ENCODE data around the gene GPC3. TPM values are rescaled to one million over a fixed set of nuclear protein-coding genes. Genes with fewer than 3 reads are reported as not detected.
A peak's percentile ranks its signal among the peaks of the same experiment; 100 is the strongest.

Gene GPC3
- polyA plus RNA-seq (2013, experiment 1 of 2), result 308 TPM
- polyA plus RNA-seq (2013, experiment 2 of 2), result 313 TPM

- peak within 1 kb of the TSS; percentile 81 for H2BK15ac ChIP-seq (ENCODE audit: low read length)
- H3K9me3 ChIP-seq (replicated peaks in 1 of 2; ENCODE audit: control insufficient read depth in 2 of 2, insufficient read depth in 1 of 2, low read depth in 1 of 2, low read length in 2 of 2), result no peaks in the 10 kb centered on the region
- peak within 1 kb of the TSS; percentile 47 to 99 for H3K4me3 ChIP-seq (ENCODE audit: low read length in 2 of 2)
- H2BK120ac ChIP-seq (ENCODE audit: low read depth, low read length), result peak within 1 kb of the TSS; percentile 81
- peak within 1 kb of the TSS; percentile 92 for H3K18ac ChIP-seq (ENCODE audit: low read length)
- H3K9ac ChIP-seq (ENCODE audit: low read depth, low read length, poor library complexity), result peak within 1 kb of the TSS; percentile 94
- H3K79me1 ChIP-seq (ENCODE audit: low read depth, low read length), result peaks cover 6% of the 10 kb centered on the region
- H3K36me3 ChIP-seq (replicated peaks in 1 of 2; ENCODE audit: control insufficient read depth in 2 of 2, insufficient read depth in 2 of 2, low read length in 2 of 2), result no peaks in the 10 kb centered on the region
- peak within 1 kb of the TSS; percentile 28 for H2AK5ac ChIP-seq (ENCODE audit: low read depth, low read length)
- H3K23ac ChIP-seq (ENCODE audit: low read depth, low read length, poor library complexity), result peak within 1 kb of the TSS; percentile 43
- peaks cover 0 to 35% (median 0%) of the 10 kb centered on the region in 3 experiments for H3K27me3 ChIP-seq (ENCODE audit: control insufficient read depth in 3 of 3, insufficient read depth in 3 of 3, low read depth in 1 of 3, low read length in 3 of 3)
- H3K4ac ChIP-seq (ENCODE audit: low read length), result no peak within 1 kb of the TSS
- peak within 1 kb of the TSS; percentile 77 for H3K27ac ChIP-seq (replicated peaks; ENCODE audit: low read length)
- no CpG with 5 or more reads among the region's 90 CpGs for WGBS, 2 donors (ENCODE audit: extremely low coverage in 2 of 2, insufficient read length in 2 of 2, insufficient replicate concordance in 1 of 2)
- H2BK5ac ChIP-seq (ENCODE audit: low read length), result peak within 1 kb of the TSS; percentile 75
- H4K91ac ChIP-seq (ENCODE audit: low read depth, low read length, poor library complexity), result no peak within 1 kb of the TSS
- no peak for DNase-seq (ENCODE audit: low spot score)
- H4K8ac ChIP-seq (ENCODE audit: low read depth, low read length), result no peak within 1 kb of the TSS
- peak within 1 kb of the TSS; percentile 38 for H3K14ac ChIP-seq (ENCODE audit: low read length)
- H3K4me2 ChIP-seq (ENCODE audit: insufficient read depth, low read length, poor library complexity, severe bottlenecking), result peak within 1 kb of the TSS; percentile 71
- H3K4me1 ChIP-seq (ENCODE audit: control insufficient read depth in 2 of 2, insufficient read depth in 1 of 2, low read depth in 1 of 2, low read length in 2 of 2), result peaks cover 11 to 14% of the 10 kb centered on the region in 2 donors
- peak within 1 kb of the TSS; percentile 90 for H2BK12ac ChIP-seq (ENCODE audit: low read length)
- peak within 1 kb of the TSS; percentile 76 for H2AFZ ChIP-seq (ENCODE audit: low read length)
These were observed at the start of gene GPC3 for GRCh38 chrX:133985164-133985966. GPC3 (minus strand) TSS chrX:133985594.

DNA sequence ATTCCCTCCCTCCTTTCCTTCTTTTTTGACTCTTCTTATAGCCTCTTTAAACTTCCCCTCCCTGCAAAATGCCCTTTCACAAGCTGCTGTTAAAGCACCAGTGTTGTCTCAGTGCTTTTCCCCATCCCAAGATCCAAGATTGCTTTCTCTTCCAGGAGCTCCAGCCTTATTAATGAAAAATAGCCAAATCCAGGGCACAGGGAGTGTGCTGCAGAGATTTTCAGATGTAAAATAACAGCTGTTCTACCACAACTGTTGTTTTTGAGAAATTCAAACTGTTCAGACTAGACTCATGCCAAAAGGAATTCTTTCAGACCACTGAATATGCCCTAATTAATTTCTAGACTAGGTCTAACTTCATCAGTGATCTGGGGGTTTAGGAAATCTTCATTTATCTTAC, 47.0 kb upstream of the GPC3 start:
- no peak for DNase-seq (ENCODE audit: low spot score)
- Histone ChIP-seq H2BK120ac (ENCODE audit: low read depth, low read length) (no peak overlapping the region), H3K4me3 (ENCODE audit: low read length in 2 of 2) (no peak overlapping the region), H2BK5ac (ENCODE audit: low read length) (no peak overlapping the region), H3K9me3 (replicated peaks in 1 of 2; ENCODE audit: control insufficient read depth in 2 of 2, insufficient read depth in 1 of 2, low read depth in 1 of 2, low read length in 2 of 2) (no peaks in the 10 kb centered on the region), H3K27ac (replicated peaks; ENCODE audit: low read length) (no peak overlapping the region), H3K18ac (ENCODE audit: low read length) (no peak overlapping the region), H4K91ac (ENCODE audit: low read depth, low read length, poor library complexity) (no peak overlapping the region), H3K27me3 (ENCODE audit: control insufficient read depth in 3 of 3, insufficient read depth in 3 of 3, low read depth in 1 of 3, low read length in 3 of 3) (peaks cover 0 to 6% (median 0%) of the 10 kb centered on the region in 3 experiments), H2AK5ac (ENCODE audit: low read depth, low read length) (no peak overlapping the region), H3K4me1 (ENCODE audit: control insufficient read depth in 2 of 2, insufficient read depth in 1 of 2, low read depth in 1 of 2, low read length in 2 of 2) (no peaks in the 10 kb centered on the region), H2BK15ac (ENCODE audit: low read length) (no peak overlapping the region), H3K4me2 (ENCODE audit: insufficient read depth, low read length, poor library complexity, severe bottlenecking) (no peak overlapping the region), H3K79me1 (ENCODE audit: low read depth, low read length) (no peaks in the 10 kb centered on the region), H3K14ac (ENCODE audit: low read length) (no peak overlapping the region), H2BK12ac (ENCODE audit: low read length) (no peak overlapping the region), H2AFZ (ENCODE audit: low read length) (no peak overlapping the region), H3K23ac (ENCODE audit: low read depth, low read length, poor library complexity) (no peak overlapping the region), H3K9ac (ENCODE audit: low read depth, low read length, poor library complexity) (no peak overlapping the region), H3K36me3 (replicated peaks in 1 of 2; ENCODE audit: control insufficient read depth in 2 of 2, insufficient read depth in 2 of 2, low read length in 2 of 2) (no peaks in the 10 kb centered on the region), H3K4ac (ENCODE audit: low read length) (no peak overlapping the region), H4K8ac (ENCODE audit: low read depth, low read length) (no peak overlapping the region)

- H2BK12ac ChIP-seq (ENCODE audit: low read length), result no peak overlapping the region
These were observed 41.3 kb upstream of the GPC3 start for GRCh38 chrX:134026565-134027311.

GRCh38 chrX:134025986-134026545, 40.7 kb upstream of the GPC3 start:
- Histone ChIP-seq H3K14ac (ENCODE audit: low read length) (no peak overlapping the region), H3K36me3 (replicated peaks in 1 of 2; ENCODE audit: control insufficient read depth in 2 of 2, insufficient read depth in 2 of 2, low read length in 2 of 2) (no peaks in the 10 kb centered on the region), H3K79me1 (ENCODE audit: low read depth, low read length) (no peaks in the 10 kb centered on the region), H2BK15ac (ENCODE audit: low read length) (no peak overlapping the region), H4K91ac (ENCODE audit: low read depth, low read length, poor library complexity) (no peak overlapping the region), H3K23ac (ENCODE audit: low read depth, low read length, poor library complexity) (no peak overlapping the region), H3K9me3 (replicated peaks in 1 of 2; ENCODE audit: control insufficient read depth in 2 of 2, insufficient read depth in 1 of 2, low read depth in 1 of 2, low read length in 2 of 2) (no peaks in the 10 kb centered on the region), H3K18ac (ENCODE audit: low read length) (no peak overlapping the region), H3K4me2 (ENCODE audit: insufficient read depth, low read length, poor library complexity, severe bottlenecking) (no peak overlapping the region), H4K8ac (ENCODE audit: low read depth, low read length) (no peak overlapping the region), H3K9ac (ENCODE audit: low read depth, low read length, poor library complexity) (no peak overlapping the region), H3K4me1 (ENCODE audit: control insufficient read depth in 2 of 2, insufficient read depth in 1 of 2, low read depth in 1 of 2, low read length in 2 of 2) (peaks cover 0 to 4% of the 10 kb centered on the region in 2 donors), H3K27me3 (ENCODE audit: control insufficient read depth in 3 of 3, insufficient read depth in 3 of 3, low read depth in 1 of 3, low read length in 3 of 3) (peaks cover 0 to 3% (median 0%) of the 10 kb centered on the region in 3 experiments), H2AK5ac (ENCODE audit: low read depth, low read length) (no peak overlapping the region), H2BK5ac (ENCODE audit: low read length) (no peak overlapping the region), H2AFZ (ENCODE audit: low read length) (peak overlapping the region; percentile 76), H2BK12ac (ENCODE audit: low read length) (no peak overlapping the region), H2BK120ac (ENCODE audit: low read depth, low read length) (no peak overlapping the region), H3K4ac (ENCODE audit: low read length) (no peak overlapping the region), H3K4me3 (ENCODE audit: low read length in 2 of 2) (no peak overlapping the region), H3K27ac (replicated peaks; ENCODE audit: low read length) (no peak overlapping the region)
- WGBS, 2 donors (ENCODE audit: extremely low coverage in 2 of 2, insufficient read length in 2 of 2, insufficient replicate concordance in 1 of 2), result no CpG with 5 or more reads among the region's 5 CpGs
- no peak for DNase-seq (ENCODE audit: low spot score)

More at GRCh38 chrX:134026565-134027311, 41.3 kb upstream of the GPC3 start:
- H2AK5ac ChIP-seq (ENCODE audit: low read depth, low read length), result no peak overlapping the region
- no peaks in the 10 kb centered on the region for H3K79me1 ChIP-seq (ENCODE audit: low read depth, low read length)
- no peak overlapping the region for H3K27ac ChIP-seq (replicated peaks; ENCODE audit: low read length)
- H4K8ac ChIP-seq (ENCODE audit: low read depth, low read length), result no peak overlapping the region
- peak overlapping the region; percentile 76 for H2AFZ ChIP-seq (ENCODE audit: low read length)
- WGBS, 2 donors (ENCODE audit: extremely low coverage in 2 of 2, insufficient read length in 2 of 2, insufficient replicate concordance in 1 of 2), result no CpG with 5 or more reads among the region's 15 CpGs
- H2BK120ac ChIP-seq (ENCODE audit: low read depth, low read length), result no peak overlapping the region
- H3K4me1 ChIP-seq (ENCODE audit: control insufficient read depth in 2 of 2, insufficient read depth in 1 of 2, low read depth in 1 of 2, low read length in 2 of 2), result peaks cover 0 to 4% of the 10 kb centered on the region in 2 donors
- H2BK15ac ChIP-seq (ENCODE audit: low read length), result no peak overlapping the region
- no peak overlapping the region for H3K18ac ChIP-seq (ENCODE audit: low read length)
- no peaks in the 10 kb centered on the region for H3K36me3 ChIP-seq (replicated peaks in 1 of 2; ENCODE audit: control insufficient read depth in 2 of 2, insufficient read depth in 2 of 2, low read length in 2 of 2)
- H3K4me3 ChIP-seq (ENCODE audit: low read length in 2 of 2), result no peak overlapping the region
- no peak overlapping the region for H3K9ac ChIP-seq (ENCODE audit: low read depth, low read length, poor library complexity)
- no peak overlapping the region for H3K4me2 ChIP-seq (ENCODE audit: insufficient read depth, low read length, poor library complexity, severe bottlenecking)
- H3K9me3 ChIP-seq (replicated peaks in 1 of 2; ENCODE audit: control insufficient read depth in 2 of 2, insufficient read depth in 1 of 2, low read depth in 1 of 2, low read length in 2 of 2), result no peaks in the 10 kb centered on the region
- no peak overlapping the region for H2BK5ac ChIP-seq (ENCODE audit: low read length)
- DNase-seq (ENCODE audit: low spot score), result peak; percentile 49
- H3K4ac ChIP-seq (ENCODE audit: low read length), result no peak overlapping the region
- H3K23ac ChIP-seq (ENCODE audit: low read depth, low read length, poor library complexity), result no peak overlapping the region
- H3K14ac ChIP-seq (ENCODE audit: low read length), result no peak overlapping the region
- no peak overlapping the region for H4K91ac ChIP-seq (ENCODE audit: low read depth, low read length, poor library complexity)
- H3K27me3 ChIP-seq (ENCODE audit: control insufficient read depth in 3 of 3, insufficient read depth in 3 of 3, low read depth in 1 of 3, low read length in 3 of 3), result peaks cover 0 to 3% (median 0%) of the 10 kb centered on the region in 3 experiments
